ENCODE results near the gene TMEM200A.

GRCh38 chr6:130359736-130360135, 6.1 kb upstream of the TMEM200A start:
- TF ChIP-seq, protein P1, sequence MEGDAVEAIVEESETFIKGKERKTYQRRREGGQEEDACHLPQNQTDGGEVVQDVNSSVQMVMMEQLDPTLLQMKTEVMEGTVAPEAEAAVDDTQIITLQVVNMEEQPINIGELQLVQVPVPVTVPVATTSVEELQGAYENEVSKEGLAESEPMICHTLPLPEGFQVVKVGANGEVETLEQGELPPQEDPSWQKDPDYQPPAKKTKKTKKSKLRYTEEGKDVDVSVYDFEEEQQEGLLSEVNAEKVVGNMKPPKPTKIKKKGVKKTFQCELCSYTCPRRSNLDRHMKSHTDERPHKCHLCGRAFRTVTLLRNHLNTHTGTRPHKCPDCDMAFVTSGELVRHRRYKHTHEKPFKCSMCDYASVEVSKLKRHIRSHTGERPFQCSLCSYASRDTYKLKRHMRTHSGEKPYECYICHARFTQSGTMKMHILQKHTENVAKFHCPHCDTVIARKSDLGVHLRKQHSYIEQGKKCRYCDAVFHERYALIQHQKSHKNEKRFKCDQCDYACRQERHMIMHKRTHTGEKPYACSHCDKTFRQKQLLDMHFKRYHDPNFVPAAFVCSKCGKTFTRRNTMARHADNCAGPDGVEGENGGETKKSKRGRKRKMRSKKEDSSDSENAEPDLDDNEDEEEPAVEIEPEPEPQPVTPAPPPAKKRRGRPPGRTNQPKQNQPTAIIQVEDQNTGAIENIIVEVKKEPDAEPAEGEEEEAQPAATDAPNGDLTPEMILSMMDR (IDR thresholded peaks at IDR 0.05 in 2 of 3, conservative IDR thresholded peaks at IDR 0.05 in 1 of 3; ENCODE audit: control insufficient read depth in 2 of 3, extremely low read depth in 1 of 3, insufficient read depth in 1 of 3, low read depth in 3 of 3, low read length in 3 of 3), result no peak
- TF ChIP-seq LARP7 (IDR thresholded peaks at IDR 0.05), result no peak
- no peak for TF ChIP-seq MYC (IDR thresholded peaks at IDR 0.05; ENCODE audit: insufficient read depth, insufficient read length, insufficient replicate concordance, low read length, severe bottlenecking)
- no peak for TF ChIP-seq POLR2A (IDR thresholded peaks at IDR 0.05; ENCODE audit: low read depth, low read length)
- TF ChIP-seq BRCA1 (IDR thresholded peaks at IDR 0.05; ENCODE audit: low read depth, low read length), result no peak
